GM18511 (cell line): ENCODE measurements around the gene SORCS1.

Source experiments
- ATAC-seq: cut with Tn5 transposase; IDR thresholded peaks from one replicate; pipeline ENCODE4 v1.9.1; 2021; ENCODE audit warnings: mild to moderate bottlenecking, moderate library complexity; ENCODE audit not compliant: unreplicated experiment

Gene SORCS1

GRCh38 chr10:106908225-106908624, 256.3 kb downstream of the SORCS1 start:
- ATAC-seq, result no peak

- no peak for ATAC-seq
Measured at GRCh38 chr10:106904209-106904608, 260.3 kb downstream of the SORCS1 start.

- no peak for ATAC-seq
Measured at GRCh38 chr10:106903180-106903579, 261.3 kb downstream of the SORCS1 start.

GRCh38 chr10:106900016-106900652, 264.4 kb downstream of the SORCS1 start:
- peak; percentile 62 for ATAC-seq

GRCh38 chr10:106898446-106898845, 266.1 kb downstream of the SORCS1 start:
- no peak for ATAC-seq

GRCh38 chr10:106897719-106898118, 266.8 kb downstream of the SORCS1 start:
- no peak for ATAC-seq

DNA sequence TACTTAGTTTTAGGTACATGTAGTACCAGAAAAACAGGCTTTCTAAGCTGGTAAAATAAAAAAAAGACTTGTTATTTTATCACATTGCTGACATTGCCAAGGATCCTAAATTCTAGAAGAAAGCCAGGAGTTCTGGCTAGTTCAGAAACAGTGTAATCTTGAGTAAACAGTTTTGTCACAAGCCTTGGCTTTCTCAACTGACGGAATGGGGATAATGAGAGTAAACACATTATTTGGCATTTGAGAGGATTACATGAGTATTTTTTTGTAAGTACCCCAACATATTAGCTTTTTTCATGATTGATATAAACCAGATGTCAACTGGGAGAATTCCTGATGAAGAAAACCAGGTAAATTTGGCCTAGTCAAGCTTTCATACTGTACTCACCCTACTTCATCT, 269.8 kb downstream of the SORCS1 start:
- no peak for ATAC-seq

GRCh38 chr10:106877574-106877973, 286.9 kb downstream of the SORCS1 start:
- ATAC-seq, result no peak

- ATAC-seq, result peak; percentile 22
Measured at GRCh38 chr10:106874604-106874889, 290.0 kb downstream of the SORCS1 start.

- peak; percentile 39 for ATAC-seq
Measured at GRCh38 chr10:106873770-106874603, 290.5 kb downstream of the SORCS1 start.

DNA sequence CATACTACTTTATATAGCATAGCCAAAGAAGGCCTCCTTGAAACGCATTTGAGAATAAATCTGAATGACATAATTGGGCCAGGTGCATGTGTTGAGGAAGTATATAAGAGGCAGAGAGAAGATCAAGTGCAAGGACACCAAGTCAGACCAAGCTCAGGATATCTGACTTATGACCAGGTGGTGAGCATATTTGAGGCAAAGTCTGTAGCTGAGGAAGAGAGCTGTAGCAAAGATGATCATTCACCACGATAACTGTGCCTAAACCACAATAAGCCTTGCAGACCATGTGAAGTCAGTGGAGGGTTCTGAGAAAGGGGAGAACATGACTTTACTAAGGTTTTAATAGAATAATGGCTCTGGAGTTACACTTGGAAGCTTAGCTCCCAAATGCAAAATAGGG, 292.3 kb downstream of the SORCS1 start:
- no peak for ATAC-seq

DNA sequence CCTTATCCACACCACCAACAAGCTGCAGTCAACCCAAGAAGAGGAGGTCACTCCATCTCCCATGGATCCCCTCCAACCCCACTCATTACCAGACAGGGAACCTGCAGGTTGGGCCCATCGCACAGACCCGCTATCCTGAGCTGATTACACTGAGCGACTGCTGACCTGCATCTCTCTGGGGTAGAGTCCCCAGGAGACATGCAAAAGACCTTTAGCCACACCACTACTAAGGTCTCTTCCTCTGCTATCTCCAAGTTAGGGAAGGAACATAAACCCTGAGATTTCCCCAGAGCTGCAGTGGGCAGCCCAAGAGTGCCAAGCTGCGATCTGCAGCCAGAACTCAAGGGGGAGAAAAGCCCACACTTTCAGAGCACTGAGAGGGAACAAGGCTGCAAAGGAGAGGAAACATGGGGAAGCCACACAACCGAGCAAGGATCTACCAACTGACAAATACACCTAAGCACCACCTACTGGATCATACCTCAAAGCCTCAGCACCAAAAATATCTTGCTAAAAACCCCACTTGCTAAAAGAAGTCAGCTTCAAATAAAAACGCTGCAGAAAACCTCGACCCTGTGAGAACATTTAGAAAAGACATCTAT, 298.2 kb downstream of the SORCS1 start:
- ATAC-seq, result no peak

GRCh38 chr10:106864031-106864430, 300.5 kb downstream of the SORCS1 start:
- ATAC-seq, result no peak

DNA sequence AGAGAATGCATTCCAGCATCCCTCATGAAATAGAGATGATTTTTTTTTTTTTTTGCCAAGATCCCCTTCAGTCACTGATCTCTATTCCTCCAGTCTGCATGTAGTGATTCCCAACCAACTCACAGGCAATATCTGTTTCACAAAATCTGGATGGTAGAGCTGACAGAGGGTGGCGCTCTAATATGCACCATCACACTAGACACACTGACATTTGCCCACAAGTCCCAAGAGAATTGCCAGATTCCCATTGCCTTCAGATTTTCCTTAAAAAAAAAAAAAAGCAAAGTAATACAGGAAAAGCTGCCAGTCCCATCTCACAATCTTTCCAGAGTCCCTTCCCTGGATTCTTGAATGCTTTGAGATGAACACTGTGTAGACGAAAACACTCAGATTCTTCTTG, 301.0 kb downstream of the SORCS1 start:
- no peak for ATAC-seq

- no peak for ATAC-seq
Measured at GRCh38 chr10:106859892-106860652, 304.4 kb downstream of the SORCS1 start.

DNA sequence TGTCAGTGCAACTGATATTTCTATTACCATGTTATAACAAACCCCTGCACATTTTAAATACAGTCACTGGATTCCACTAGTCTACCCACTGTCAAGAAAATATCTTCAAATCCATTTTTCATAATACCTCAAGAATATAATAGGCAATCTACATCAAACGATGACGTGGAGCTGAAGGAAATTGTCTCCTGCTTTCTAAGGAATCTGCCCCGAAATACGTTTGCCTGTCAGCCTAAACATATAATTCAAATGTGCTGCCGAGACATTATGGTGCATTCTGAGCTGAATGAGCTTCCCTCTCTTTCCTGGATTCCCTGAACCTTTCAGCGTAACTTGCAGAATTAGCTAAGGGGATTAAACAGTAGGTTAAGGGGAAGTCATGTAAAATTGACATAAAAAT, 306.8 kb downstream of the SORCS1 start:
- no peak for ATAC-seq

- ATAC-seq, result no peak
Measured at GRCh38 chr10:106857213-106857612, 307.3 kb downstream of the SORCS1 start.

DNA sequence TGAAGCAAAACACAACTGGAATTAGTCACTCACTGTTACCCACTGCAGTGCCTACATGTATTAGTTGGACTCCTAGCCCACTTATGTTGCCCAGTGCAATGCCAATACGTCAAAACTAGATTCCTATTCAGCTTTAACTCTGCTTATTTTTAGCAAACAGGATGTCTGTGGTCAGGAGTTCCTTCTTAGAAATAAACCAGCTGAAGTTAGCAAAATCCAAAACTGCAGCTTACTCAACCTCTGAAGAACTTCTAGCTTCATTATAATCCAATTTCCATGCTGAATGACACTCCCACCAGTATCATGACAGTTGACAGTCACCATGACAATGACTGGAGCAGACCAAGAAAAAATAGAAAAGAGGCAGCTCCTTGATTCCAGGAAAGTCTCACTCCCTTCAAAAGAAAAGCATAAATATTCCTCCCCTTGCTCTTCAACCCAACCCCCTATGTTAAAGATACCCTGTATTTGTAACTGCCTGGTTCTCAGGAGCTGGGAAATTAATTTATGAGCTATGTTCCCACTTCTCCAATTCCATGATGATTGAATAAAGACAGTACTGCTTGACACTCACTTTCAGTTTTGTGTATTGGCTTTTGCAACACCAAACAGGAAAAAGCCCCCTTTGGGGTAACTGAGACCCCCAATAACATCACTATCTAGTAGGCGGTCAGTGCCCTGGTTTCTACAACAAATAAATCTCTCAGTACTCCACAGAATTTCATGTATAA, 327.4 kb downstream of the SORCS1 start:
- peak; percentile 97 for ATAC-seq

DNA sequence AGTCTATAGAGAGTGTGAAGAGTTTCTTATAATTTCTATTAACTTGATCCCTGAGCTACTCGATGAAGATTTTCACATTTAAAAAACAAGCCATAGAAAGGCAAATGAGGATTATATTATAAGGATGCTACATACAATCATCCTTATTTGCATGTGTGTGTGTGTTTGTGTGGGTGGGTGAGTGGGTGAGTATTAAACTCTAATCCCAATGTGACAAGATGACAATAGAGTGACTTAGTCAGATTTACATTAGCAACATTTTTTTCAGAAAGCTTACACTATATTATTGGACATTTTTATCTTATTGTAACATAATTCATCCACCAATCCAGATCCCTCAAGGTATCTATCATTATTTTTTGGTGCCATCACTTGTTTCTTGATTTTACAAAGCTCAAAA, 331.7 kb downstream of the SORCS1 start:
- ATAC-seq, result no peak

DNA sequence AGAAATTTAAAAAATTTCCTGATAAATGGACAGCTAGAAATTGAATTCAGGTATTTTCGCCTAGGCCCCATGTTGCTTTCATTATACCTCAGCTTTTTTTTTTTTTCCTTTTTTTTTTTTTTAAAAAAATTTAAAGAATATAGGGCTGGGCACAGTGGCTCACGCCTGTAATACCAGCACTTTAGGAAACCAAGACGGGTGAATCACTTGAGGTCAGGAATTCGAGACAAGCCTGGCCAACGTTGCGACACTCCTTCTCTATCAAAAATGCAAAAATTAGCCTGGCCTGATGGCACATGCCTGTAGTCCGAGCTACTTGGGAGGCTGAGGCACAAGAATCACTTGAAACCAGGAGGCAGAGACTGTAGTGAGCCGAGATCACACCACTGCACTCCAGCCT, 334.0 kb downstream of the SORCS1 start:
- no peak for ATAC-seq

DNA sequence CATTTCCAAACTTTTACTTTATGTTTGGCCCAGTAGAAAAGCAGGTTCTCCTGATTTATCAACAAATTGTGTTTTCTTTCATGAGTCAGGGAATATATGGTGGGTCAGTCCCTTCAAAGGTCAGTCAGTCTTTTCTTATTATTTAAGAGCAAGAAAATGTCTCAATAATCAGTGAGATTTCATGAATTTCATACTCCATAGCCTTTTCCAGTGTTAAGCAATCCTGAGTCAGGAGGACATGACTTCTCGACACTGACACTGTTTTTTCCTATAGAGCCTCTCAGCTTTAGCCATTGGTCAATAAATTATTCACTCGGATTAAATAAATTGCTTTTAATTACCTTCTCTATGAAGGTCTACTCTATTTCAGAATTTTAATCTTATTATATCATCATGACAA, 334.5 kb downstream of the SORCS1 start:
- no peak for ATAC-seq
